PFSK-1 (cell line): Measurements from ENCODE around the gene ENO2.

Source experiments
- FOXP2 ChIP-seq: optimal IDR thresholded peaks from 2 replicates; pipeline ENCODE3; 2011; ENCODE audit warnings: borderline replicate concordance, control low read depth, inconsistent platforms; ENCODE audit not compliant: insufficient read depth; ENCODE audit errors: extremely low read length, extremely low read depth
- POLR2AphosphoS5 ChIP-seq: IDR thresholded peaks from 2 replicates; pipeline ENCODE4 v1.6.1; 2012; ENCODE audit warnings: low read depth, mild to moderate bottlenecking, control low read depth, low read length, moderate library complexity
- SIN3A ChIP-seq: IDR thresholded peaks from 2 replicates; pipeline ENCODE4 v1.6.1; 2012; ENCODE audit warnings: mild to moderate bottlenecking, low read length, moderate library complexity, borderline replicate concordance; ENCODE audit not compliant: insufficient read depth
- TAF1 ChIP-seq: IDR thresholded peaks from 2 replicates; pipeline ENCODE4 v1.6.1; 2012; ENCODE audit warnings: low read length, control low read depth, borderline replicate concordance; ENCODE audit not compliant: insufficient read depth
- TF ChIP-seq, protein P1 (sequence below), 2 experiments: IDR thresholded peaks; 2 replicates each; pipeline versions ENCODE4 v1.6.1 to v1.8.0; 2011 to 2012; ENCODE audit warnings: low read depth in 2 of 2, low read length in 2 of 2, control low read depth in 1 of 2, inconsistent platforms in 1 of 2, mild to moderate bottlenecking in 1 of 2, moderate library complexity in 1 of 2; ENCODE audit not compliant: insufficient read depth in 1 of 2

ENO2 gene

DNA sequence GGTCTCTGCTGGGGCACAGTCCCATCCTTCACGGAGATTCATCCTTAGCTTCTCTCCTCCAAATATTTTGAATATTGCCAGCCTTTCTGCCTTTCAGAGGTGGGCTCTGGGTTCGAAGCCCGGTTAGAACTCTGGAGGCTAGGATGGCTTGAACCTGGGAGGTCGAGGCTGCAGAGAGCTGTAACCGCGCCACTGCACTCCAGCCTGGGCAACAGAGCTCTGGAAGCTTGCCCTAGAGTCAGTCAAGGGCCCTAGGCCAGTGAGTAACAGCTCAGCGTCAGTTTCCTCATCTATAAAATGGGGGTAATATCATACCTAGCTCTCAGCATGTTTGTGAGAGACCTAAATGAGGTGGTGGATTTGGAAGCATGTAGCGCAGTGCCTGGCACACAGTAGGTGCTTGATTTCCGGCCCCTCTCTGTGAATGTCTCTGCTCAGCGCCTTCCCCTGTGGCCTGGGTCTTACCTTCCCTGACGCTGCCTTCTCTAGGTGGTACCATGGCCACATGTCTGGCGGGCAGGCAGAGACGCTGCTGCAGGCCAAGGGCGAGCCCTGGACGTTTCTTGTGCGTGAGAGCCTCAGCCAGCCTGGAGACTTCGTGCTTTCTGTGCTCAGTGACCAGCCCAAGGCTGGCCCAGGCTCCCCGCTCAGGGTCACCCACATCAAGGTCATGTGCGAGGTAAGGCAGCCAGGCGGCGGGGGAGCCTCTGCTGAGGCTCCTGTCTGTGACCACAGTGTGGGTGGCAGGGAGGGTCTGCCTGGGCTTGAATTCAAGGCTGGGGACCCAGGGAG, 40.1 kb downstream of the ENO2 start:
- TF ChIP-seq, protein P1, sequence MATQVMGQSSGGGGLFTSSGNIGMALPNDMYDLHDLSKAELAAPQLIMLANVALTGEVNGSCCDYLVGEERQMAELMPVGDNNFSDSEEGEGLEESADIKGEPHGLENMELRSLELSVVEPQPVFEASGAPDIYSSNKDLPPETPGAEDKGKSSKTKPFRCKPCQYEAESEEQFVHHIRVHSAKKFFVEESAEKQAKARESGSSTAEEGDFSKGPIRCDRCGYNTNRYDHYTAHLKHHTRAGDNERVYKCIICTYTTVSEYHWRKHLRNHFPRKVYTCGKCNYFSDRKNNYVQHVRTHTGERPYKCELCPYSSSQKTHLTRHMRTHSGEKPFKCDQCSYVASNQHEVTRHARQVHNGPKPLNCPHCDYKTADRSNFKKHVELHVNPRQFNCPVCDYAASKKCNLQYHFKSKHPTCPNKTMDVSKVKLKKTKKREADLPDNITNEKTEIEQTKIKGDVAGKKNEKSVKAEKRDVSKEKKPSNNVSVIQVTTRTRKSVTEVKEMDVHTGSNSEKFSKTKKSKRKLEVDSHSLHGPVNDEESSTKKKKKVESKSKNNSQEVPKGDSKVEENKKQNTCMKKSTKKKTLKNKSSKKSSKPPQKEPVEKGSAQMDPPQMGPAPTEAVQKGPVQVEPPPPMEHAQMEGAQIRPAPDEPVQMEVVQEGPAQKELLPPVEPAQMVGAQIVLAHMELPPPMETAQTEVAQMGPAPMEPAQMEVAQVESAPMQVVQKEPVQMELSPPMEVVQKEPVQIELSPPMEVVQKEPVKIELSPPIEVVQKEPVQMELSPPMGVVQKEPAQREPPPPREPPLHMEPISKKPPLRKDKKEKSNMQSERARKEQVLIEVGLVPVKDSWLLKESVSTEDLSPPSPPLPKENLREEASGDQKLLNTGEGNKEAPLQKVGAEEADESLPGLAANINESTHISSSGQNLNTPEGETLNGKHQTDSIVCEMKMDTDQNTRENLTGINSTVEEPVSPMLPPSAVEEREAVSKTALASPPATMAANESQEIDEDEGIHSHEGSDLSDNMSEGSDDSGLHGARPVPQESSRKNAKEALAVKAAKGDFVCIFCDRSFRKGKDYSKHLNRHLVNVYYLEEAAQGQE (IDR thresholded peaks at IDR 0.05; ENCODE audit: insufficient read depth in 1 of 2, low read depth in 2 of 2, low read length in 2 of 2) = no peak
- TF ChIP-seq TAF1 (no peak), SIN3A (no peak), POLR2AphosphoS5 (no peak), FOXP2 (no peak)

DNA sequence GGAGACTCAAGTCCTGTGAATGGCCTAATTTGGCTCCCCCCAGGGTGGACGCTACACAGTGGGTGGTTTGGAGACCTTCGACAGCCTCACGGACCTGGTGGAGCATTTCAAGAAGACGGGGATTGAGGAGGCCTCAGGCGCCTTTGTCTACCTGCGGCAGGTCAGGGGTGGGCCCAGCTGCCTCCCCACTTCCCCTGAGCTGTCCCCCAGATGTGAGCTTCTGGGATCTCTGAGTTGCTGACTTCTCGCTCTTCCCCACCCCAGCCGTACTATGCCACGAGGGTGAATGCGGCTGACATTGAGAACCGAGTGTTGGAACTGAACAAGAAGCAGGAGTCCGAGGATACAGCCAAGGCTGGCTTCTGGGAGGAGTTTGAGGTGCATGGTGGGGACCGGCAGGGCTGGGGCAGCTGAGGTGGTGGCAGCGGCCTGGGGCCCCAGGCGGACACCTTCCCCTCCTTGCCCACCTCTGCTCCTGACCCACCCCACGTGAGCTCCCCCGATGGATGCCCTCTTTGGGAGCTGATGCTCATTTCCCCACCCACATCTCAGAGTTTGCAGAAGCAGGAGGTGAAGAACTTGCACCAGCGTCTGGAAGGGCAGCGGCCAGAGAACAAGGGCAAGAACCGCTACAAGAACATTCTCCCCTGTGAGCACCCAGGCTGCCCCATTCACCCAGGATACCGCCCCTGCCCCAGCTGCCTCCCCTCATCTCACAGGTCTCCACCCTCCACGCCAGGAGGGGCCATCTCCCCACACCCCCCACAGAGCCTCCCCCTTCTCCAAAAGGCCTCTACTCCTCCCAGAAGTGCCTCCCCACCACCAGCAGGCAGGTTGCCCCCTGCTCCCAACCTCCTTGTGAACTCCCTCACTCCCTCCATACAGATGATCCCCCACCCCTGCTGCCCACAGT, 41.0 kb downstream of the ENO2 start:
- TF ChIP-seq POLR2AphosphoS5 = no peak
- TF ChIP-seq FOXP2 = no peak
- no peak for TF ChIP-seq SIN3A
- TF ChIP-seq TAF1 = no peak
- TF ChIP-seq, protein P1 (IDR thresholded peaks at IDR 0.05; ENCODE audit: insufficient read depth in 1 of 2, low read depth in 2 of 2, low read length in 2 of 2) = no peak

DNA sequence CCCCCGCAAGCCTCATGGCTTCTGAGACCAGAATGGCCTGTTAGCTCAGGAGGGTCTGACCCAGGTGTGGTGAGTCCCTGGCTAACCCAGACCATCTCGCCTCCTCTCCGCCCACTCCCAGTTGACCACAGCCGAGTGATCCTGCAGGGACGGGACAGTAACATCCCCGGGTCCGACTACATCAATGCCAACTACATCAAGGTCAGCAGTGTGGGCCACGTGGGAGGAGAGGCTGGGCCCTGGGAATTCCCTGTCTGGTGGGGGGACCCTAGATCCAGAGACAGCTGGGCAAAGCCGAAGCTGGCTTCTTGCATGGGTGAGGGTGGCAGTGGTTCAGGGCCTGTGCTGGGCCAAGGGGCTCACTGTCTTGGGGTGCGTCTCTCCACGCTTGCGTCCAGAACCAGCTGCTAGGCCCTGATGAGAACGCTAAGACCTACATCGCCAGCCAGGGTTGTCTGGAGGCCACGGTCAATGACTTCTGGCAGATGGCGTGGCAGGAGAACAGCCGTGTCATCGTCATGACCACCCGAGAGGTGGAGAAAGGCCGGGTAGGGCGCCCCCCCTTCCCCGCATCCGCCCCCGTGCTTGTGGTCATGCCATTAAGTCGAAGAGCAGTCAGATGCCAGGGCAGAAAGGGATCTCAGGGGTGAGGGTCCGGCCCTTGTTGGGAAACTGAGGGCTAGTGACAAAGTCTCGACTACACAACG, 41.8 kb downstream of the ENO2 start:
- TF ChIP-seq, protein P1 (IDR thresholded peaks at IDR 0.05; ENCODE audit: insufficient read depth in 1 of 2, low read depth in 2 of 2, low read length in 2 of 2) = no peak
- no peak for TF ChIP-seq SIN3A
- TF ChIP-seq FOXP2 = no peak
- TF ChIP-seq TAF1 = no peak
- TF ChIP-seq POLR2AphosphoS5 = no peak

DNA sequence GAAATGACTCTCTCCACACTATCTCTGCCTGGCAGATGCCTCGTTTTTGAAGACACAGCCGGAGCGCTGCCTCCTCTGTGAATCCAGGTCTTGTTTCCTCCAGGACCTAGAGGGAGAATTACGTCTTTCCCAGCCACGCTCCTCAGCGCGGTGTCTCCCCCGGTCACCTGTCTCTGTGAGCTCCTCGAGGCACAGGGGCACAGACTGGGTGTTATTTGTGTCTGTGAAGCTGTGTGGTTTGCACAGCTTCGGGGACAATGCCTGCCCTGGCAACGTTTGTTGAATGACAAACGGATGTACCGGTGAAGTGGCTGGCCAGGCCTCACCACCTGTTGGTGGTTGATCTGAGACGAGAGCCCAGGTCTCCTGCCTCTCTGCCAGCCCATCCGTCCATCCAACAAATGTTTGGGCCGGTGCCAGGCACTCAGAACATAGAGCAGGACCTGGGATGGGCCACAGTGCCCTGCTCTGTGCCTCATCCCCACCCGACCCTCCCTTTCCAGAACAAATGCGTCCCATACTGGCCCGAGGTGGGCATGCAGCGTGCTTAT, 42.8 kb downstream of the ENO2 start:
- TF ChIP-seq, protein P1 (IDR thresholded peaks at IDR 0.05; ENCODE audit: insufficient read depth in 1 of 2, low read depth in 2 of 2, low read length in 2 of 2) = no peak
- no peak for TF ChIP-seq POLR2AphosphoS5
- TF ChIP-seq FOXP2 = no peak
- TF ChIP-seq SIN3A = no peak
